Subcutaneous adipose tissue (tissue), 4 donors: ENCODE measurements around the gene MED13L. TPM values are rescaled to one million over a fixed set of nuclear protein-coding genes. Genes with fewer than 3 reads are reported as not detected.

Experiments used
- CTCF ChIP-seq: fragments of 450-650 bp; IDR thresholded peaks from one replicate; pipeline ENCODE4 v1.5.1; 2016; ENCODE audit warnings: low read depth, mild to moderate bottlenecking, control low read depth, antibody characterized with exemption, moderate library complexity
- total RNA-seq, 4 donors: library from RNA; depleted of rRNA; stranded (reverse); fragments of >200 nt; gene quantifications; one replicate each; pipeline ENCODE4 v1.1.0, GENCODE V29; 2016

MED13L gene
- total RNA-seq, 4 donors from 2014 or later = 164 to 285 (median 225) TPM

GRCh38 chr12:115932066-115932465, 345.4 kb downstream of the MED13L start:
- TF ChIP-seq CTCF = no peak

GRCh38 chr12:115930336-115930735, 347.2 kb downstream of the MED13L start:
- TF ChIP-seq CTCF = no peak

- TF ChIP-seq CTCF = no peak
These were observed 351.3 kb downstream of the MED13L start for GRCh38 chr12:115926037-115926670.

DNA sequence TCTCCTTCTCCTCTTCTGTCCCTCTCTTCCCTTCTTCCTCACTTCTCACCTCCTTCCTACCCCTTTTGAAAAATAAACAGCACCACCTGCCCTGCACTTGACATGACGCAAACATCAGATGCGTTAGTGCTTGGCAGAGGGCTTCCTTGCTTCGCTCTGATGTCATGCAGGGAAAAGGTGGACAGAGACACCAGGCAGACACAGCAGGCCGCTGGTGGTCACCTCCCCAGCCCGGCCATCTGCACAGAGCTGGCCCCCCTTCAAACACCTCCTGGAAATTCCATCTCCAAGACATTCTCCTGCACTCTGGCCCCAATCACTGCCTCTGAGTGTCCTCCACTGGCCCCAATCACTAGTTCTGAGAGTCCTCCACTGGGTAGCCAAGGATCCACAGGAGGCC, 353.6 kb downstream of the MED13L start:
- TF ChIP-seq CTCF = no peak

GRCh38 chr12:115922952-115923564, 354.4 kb downstream of the MED13L start:
- no peak for TF ChIP-seq CTCF

GRCh38 chr12:115920395-115921183, 356.9 kb downstream of the MED13L start:
- TF ChIP-seq CTCF = no peak

- no peak for TF ChIP-seq CTCF
These were observed 358.7 kb downstream of the MED13L start for GRCh38 chr12:115918763-115919162.
